Activated CD4-positive, alpha-beta T cell treated with anti-CD3 and anti-CD28 coated beads, Interleukin-2, Interleukin-6, amounts not matched to agents 100 ng/mL and 50 ng/mL, durations not matched to agents 16 hours and 8 hours (primary cell): ENCODE measurements around the gene SGF29.
A peak's percentile ranks its signal among the peaks of the same experiment; 100 is the strongest.
"Not testable (repeated sequence)": the region's sequence is repeated elsewhere in the genome, so short reads cannot be mapped to it uniquely, and the experiment has no call there.

Experiments used
- DNase-seq: peaks from one replicate; pipeline ENCODE4 v3.0.0-alpha.2; 2020

The SGF29 gene

DNA sequence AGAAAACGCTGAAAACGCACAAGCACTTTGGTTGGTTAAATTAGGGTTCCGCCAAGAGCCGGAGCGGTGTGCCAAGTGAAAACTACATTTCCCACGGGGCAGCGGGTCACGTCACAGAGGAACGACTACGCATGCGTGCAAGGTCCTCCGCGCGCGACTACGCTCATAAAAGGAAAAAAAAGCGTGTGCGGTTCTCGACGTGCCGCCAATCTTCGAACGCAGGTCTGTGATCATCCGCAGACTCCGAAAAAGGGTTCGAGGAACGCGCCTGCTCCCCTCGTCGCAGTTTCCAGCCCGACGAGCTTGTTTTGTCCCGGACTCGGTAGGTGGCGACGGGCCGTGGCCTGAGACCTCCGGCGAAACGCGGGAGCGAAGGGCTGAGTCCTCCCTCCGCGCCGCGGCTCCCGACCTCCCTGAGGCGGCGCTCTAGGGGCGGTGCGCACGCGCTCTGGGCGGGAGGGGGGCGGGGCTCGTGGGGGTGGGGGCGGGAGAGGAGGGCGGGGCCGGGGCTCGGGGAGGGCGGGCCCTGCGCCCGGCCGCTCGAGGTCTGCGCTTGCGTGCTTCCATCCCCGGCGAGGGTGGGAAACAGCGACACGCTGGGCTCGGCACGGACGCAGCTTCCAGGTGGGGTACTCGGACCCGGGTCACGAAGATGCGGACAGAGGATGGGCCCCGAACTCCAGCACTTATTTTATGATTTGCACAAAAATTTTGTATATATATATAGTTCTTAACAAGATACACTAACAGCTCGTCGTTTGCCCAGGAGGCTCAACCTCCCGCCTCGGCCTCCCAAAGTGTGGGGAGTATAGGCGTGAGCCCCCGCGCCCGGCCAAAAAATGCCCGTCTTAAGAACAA is at the start of gene SGF29:
Gene SGF29 (plus strand): TSS at position 145 of the 858 bp plus-strand sequence. CDS start 27,150 bp downstream, outside the sequence.
- peak; percentile 93 for DNase-seq

DNA sequence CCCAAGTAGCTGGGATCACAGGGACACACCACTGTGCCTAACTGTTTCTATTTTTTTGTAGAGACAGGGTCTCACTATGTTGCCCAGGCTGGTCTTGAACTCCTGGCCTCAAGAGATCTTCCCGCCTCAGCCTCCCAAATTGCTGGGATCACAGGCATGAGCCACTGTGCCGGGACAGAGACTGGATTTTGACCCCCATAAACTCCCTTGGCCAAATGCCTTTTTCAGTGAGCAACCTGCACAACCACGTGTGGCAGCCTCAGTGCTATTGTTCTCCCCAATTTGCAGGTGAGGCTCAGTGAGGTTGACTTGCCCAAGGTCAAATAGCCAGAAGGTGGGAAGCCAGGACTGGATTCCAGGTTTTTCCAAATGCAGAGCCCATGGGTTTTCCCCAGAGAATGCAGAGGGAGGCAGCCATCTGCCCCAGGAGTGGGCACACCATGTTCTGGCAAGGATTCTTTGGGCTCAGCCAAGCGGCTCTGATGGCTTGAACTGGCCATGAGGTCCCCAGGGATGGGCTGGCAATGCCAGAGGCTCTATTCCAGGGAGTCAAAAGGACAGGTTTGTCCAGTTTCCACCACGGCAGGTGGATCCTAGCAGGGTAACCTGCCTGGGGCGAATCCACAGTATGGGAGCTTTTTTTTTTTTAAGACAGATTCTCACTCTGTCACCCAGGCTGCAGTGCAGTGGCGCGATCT is 48.9 kb upstream of the SGF29 start:
- no peak for DNase-seq

DNA sequence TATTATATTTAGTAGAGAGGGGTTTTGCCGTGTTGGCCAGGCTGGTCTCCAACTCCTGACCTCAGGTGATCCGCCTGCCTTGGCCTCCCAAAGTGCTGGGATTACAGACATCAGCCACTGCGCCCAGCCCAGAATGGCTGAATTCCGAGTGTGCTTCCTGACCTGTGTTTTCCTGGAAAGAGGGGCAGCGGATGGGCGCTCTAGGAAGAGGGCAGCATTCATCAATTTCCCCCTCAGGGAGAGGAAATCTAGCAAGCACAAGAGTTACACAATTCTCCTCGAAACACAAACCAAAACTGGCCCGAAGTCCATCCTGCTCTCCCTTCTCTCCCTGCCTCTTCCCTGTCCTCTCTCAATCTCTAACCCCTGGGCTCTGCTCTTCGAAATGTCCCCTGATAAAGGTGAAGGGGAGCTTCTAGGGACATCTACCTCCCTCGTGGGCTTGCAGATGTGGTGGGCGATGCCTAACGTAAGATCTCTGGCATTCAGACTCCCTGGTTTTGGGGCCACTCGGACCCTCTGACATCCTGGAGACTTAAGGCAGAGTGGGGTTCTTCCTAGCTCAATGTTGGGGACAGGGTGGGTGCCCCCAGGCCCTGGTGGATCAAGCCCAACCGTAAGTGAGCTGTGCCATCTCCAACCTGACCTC is 48.1 kb upstream of the SGF29 start:
- DNase-seq = no peak

DNA sequence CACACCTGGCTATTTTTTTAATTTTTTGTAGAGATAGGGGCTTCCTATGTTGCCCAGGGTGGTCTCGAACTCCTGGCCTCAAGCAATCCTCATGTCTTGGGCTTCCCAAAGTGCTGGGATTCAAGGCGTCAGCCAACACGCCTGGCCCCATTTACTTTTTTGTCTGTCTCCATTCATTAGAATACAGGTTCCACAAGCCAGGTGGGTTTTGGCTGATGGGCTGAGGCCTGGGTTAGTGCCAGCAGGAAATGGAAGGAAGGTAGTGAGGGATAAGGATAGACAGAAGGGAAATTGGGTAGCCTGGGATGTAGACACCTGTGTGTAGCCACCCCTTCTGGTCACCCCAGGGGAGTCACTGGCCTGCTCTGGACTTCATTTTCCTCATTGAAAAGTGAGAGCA is 42.7 kb upstream of the SGF29 start:
- DNase-seq = no peak

DNA sequence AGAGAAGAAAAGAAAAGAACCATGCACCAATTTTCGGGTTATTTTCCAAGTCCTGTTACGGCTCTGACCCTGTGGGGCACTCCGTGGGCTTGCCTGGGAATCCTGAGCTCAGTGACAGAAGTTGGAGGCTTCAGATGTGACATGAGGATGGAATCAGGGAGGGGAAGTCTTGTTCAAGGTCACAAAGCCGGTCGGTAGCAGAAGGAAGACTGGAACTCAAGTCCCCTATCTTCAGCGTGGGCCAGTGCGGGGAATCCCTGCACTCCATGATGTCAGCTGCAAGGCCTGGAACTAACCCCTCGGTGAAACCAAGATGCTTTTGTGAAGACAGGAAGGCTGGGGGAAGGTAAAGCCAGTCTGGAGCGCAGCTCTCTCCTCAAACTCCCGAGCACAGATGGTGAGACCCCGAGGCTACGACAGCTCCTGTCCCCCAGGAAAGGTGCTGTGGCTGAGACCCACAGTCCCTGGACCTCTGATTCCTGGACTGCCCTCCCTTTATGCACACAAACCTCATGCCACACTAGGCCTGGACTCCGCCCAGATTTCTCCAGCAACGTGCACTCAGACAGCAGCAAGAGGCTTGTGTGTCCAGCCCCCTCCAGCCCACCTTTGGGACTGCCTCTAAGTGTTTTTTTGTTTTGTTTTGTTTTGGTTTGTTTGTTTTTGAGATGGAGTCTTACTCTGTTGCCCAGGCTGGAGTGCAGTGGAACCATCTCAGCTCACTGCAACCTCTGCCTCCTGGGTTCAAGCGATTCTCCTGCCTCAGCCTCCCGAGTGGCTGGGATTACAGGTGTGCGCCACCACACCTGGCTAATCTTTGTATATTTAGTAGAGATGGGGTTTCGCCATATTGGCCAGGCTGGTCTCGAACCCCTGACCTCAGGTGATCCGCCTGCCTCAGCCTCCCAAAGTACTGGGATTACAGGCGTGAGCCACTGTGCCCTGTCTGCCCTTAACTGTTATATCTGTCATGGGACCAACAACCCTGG is 41.6 kb upstream of the SGF29 start:
- no peak for DNase-seq

DNA sequence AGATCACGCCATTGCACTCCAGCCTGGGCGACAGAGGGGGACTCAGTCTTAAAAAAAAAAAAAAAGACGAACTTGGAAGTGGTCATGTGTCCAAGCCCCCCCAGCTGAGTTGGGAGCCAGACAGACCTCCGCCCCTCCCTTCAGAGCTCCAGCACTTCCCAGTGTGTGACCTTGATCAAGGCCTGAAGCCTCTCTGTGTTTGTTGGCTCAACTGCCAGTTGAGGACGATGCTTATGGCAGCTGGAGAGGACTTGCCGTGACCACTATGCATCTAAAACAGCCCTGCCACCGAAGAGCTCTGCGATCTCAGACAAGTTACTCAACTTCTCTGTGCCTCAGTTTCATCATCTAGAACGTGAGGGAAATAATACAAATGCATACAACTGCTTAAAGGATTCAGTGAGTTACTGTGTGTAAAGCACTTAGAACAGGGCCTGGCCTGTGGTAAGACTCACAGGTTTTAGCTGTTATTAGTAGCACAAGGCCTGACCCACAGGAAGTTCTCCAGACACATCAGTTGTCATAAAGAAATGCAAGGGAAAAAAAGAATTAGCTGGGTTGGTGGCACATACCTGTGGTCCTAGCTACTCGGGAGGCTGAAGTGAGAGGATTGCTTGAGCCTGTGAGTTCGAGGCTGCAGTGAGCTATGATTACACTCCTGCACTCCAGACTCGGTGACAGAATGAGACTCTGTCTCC is 40.1 kb upstream of the SGF29 start:
- no peak for DNase-seq

DNA sequence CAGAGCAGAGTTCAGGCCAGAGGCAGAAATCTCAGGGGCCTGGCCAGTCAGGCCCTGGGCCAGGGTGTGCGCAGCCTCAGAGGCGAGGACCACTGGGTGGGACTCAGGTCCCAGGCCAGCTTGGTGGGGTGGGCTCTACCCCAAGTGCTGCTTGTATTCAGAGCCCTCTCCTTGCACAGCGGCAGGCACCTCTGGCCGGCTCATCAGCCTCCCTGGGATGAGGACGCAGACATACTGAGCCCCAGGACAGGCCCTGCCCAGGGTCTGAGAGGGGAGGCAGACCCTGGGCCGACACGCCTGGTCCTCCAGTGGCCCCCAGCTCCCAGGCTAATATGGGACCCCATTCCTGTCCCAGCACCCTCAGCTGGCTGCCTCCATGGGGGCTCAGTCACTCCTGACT is 39.5 kb upstream of the SGF29 start:
- DNase-seq = no peak

DNA sequence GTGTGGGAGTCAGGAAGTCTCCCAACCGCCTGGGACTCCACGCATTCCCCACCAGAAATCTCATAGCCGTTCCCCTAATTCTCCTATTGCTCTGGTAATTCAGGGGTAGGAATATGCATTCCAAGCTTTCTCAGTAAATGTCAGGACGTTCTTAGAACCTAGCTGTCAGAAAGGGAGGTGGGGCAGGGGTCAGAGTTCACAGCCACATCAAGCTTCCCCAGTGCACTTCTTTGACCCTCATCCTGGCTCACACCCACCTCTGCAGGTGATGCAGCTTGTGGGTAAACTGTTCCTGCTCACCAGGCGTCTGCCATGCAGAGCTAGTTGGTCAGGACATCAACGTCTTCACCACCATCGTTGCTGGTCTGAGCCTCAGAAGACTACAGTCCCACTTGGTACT is 33.0 kb upstream of the SGF29 start:
- DNase-seq = no peak

DNA sequence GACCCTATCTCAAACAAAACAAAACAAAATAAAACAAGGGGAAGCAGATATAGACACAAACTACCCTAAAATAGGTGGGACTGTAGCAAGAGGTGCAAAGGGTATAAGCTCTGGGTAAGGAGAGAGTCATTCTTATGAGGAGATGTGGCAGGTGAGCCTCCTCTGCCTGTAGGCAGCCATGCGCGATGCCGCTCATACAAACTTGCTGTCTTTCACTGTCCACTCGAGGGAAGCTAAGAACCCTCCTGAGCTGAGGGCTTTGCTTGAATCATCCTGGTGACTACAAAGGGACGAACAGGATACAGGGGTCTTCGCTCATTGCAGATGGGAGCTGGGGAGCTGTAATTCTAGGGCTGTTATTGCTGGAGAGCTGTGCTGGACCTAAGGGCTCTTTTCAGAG is 32.3 kb upstream of the SGF29 start:
- no peak for DNase-seq

DNA sequence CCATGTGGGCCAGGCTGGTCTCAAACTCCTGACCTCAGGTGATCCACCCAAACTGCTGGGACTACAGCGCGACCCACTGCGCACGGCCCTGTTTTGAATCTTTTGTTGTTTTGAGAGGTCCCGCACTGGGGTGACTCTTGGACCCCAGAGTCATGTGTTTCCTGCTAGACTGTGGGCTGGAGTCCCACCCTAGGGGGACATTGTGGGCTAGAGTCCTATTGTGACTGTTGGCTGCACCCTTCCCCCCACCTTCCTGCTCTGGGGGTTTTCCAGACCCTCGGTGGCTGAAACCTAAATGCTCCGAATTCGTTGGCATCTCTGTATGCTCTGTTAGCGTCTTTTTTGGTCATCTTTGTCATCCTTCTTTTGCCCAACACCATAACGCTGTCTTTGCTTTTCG is 30.9 kb upstream of the SGF29 start:
- no peak for DNase-seq

DNA sequence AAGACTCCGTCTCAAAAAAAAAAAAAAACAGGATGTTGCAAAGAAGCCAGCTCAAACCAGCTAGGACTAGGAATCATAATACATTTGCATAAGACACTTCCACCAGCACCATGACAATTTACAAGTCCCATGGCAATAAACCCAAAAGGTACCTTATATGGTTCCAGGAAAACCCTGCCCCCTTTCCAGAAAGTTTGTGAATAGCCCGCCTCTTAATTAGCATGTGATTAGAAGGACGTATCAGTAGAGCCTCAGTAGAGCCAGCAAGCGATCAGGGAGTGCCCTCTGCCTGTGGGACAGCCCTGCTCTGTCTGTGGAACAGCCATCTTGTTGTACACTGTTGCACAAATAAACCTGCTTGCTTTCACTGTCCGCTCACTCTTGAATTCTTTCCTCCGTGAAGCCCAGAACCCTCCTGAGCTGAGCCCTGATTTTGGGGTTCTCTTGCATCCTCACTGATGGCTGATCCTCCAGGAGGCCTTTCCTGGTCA is 29.0 kb upstream of the SGF29 start:
- no peak for DNase-seq

DNA sequence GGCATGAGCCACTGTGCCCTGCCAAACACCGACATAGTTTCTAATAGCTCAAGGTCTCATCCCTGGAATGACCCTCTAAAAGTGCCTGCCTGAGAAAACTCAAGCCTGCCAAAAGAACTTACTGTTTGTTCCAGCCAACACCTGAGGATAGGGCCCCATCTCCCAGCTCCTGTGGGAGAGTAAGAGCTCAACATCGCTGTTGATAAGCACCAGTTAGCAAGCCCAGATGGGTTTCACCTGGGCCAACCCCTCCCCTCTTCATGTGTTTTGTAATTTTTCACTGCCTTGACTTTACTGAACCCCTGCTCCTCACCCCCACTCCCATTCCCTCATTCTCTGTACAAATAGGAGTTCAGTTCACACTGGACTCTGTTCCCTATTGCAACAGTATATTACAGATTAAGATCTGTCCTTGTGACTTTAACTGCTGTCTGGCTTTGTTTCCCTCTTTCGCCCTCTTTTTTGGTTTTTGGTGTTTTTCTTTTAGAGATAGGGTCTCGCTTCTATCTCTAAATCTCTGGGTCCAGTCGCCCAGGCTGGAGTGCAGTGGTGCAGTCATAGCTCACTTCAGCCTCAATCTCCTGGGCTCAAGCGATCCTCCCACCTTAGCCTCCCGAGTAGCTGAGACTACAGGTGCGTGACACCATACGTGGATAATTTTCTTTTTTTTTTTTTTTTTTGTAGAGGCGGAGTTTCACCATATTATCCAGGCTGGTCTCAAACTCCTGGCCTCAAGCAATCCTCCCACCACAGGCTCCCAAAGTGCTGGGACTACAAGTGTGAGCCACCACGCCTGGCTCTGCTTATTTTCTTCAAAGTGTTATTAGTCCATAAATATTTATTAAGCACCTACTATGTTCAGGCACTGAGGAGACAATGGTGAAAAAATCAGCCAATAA is 27.3 kb upstream of the SGF29 start:
- DNase-seq = no peak

DNA sequence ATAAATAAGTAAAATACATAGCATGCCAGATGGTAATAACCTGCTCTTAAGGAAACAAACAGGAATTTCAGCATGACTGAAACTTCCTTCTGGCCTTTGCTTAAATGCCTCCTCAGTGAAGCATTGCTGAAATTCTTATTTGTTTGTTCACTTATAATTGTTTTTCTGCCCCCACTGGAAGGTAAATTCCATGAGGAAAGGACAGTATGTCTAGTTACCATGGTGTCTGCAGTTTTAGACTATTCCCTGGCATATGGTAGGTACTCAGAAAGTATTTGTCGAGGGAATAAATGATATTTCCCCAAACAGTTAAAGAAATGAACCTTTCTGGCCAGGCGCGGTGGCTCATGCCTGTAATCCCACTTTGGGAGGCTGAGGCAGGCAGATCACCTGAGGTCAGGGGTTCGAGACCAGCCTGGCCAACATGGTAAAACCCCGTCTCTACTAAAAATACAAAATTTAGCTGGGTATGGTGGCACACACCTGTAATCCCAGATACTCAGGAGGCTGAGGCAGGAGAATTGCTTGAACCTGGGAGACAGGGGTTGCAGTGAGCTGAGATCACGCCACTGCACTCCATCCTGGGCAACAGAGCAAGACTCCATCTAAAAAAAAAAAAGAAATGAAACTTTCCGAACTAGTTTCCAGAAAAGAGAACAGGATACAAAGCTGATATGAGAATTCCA is 26.5 kb upstream of the SGF29 start:
- DNase-seq = not testable (repeated sequence)

DNA sequence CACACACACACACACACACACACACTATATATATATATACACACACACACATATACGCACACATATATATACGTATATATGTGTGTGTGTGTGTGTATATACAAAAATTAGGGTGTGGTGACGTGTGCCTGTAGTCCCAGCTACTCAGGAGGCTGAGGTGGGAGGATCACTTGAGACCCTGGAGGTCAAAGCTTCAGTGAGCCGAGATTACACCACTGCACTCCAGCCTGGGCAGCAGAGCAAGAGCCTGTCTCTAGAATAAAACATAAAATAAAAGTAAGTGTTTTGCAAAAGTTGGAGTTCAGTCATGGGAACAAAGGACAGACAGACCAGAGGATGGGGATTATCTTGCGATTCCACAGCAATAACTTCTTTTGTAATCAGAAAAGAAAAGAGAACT is 25.7 kb upstream of the SGF29 start:
- DNase-seq = no peak

DNA sequence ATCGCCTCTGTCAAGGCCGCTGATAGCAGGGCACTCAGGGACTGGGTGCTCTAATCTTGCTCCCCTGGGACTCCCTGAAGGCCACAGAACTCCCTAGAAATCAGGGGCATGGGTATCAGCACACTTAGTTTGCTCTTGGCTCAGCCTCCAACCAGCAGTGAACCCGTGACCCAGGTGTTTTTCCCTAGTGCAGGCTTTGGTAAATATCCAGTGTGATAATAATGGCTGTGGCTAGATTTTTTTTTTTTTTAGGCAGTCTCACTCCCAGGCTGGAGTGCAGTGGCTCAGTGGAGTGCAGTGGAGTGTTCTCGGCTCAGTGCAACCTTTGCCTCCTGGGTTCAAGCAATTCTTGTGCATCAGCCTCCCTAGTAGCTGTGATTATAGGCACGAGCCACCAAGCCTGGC is 25.3 kb upstream of the SGF29 start:
- no peak for DNase-seq

DNA sequence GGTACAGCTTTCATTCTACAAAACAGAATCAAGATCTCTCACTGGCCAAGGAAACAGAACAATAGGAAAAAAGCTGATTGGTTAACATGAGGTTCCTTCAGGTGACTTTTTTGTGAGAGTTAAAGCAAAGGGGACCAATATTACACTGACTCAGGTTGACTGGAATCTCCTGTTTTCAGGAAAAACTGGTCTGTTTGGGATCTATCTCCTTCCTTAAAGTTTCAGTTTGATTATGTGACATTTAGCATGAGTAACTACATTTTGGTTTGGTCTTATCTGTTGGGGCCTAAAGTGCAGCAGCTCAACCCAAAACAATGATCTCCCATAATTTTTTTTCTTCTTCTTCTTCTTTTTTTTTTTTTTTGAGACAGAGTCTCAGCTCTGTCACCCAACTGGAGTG is 24.6 kb upstream of the SGF29 start:
- DNase-seq = no peak

DNA sequence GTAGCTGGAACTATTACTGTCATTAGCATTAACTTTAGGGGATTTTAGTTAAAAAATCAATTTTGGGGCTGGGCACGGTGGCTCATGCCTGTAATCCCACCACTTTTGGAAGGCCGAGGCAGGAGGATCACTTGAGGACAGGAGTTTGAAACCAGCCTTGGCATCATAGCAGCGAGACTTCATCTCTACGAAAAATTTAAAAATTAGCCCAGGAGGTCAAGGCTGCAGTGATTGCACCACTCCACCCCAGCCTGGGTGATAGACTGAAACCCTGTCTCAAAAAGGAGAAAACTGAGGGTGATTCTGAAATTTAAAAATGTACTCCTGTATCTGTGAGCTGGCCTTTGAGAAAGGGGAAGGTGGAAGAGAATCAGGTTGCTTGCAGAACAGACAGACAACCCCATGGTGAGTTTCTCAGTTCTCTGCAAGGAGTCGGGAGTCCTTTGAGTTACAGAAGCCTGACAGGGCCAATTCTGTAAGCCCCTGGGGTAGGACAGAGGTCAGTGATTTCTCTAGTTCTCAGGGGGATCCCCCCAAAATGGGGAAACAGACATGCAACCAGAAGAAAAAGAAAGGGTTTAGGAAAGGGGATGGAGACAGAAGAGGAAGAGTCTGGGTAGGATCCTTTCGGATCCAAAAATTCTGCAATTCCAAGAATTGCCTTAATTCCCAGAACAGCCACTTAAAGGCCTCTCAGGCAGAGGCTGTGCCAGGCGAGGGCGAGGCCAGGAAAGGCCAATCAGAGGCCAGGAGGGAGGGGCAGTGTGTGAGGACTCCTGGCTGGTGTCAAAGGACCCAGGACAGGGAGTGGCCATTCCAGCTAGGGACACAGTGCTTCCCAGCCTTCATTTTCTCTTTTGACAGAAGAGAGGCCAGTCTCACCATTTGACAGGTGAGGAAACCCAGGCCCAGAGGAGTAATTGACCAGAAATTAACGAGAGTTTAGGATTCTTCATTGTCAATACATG is 21.7 kb upstream of the SGF29 start:
- no peak for DNase-seq

DNA sequence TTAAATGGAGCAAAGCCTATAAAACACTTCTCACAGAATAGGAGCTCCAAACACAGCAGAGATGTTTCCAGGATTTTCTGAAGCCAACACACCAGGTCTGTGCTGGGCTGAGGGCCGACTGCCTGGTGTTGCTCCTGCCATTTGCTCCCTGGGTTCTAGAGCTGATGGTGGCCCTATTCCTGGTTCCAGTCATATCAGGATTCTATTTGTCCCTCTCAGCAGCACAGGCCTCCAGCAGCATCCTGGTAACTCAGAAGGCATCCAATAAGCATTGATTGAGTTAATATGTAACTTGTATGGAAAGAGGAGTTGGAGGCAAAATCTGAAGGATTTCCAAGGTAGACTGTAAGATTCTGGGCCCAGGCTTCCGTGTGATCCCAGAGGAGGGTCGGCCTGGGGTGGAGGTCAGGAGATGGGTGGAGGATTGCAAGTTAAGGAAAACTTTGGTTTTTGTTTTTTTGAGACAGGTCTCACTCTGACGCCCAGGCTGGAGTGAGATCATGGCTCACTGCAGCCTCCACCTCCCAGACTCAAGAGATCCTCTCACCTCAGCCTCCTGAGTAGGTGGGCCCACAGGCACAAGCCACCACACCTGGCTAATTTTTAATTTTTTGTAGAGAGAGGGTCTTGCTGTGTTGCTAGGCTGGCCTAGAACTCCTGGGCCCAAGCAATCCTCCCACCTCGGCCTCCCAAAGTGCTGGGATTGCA is 20.6 kb upstream of the SGF29 start:
- DNase-seq = no peak
